Measurements from ENCODE around the gene RAPGEF5. TPM values are rescaled to one million over a fixed set of nuclear protein-coding genes. Genes with fewer than 3 reads are reported as not detected.

Gene RAPGEF5
- total RNA-seq, 1 donor: 1.5 TPM

- TF ChIP-seq, protein P1, sequence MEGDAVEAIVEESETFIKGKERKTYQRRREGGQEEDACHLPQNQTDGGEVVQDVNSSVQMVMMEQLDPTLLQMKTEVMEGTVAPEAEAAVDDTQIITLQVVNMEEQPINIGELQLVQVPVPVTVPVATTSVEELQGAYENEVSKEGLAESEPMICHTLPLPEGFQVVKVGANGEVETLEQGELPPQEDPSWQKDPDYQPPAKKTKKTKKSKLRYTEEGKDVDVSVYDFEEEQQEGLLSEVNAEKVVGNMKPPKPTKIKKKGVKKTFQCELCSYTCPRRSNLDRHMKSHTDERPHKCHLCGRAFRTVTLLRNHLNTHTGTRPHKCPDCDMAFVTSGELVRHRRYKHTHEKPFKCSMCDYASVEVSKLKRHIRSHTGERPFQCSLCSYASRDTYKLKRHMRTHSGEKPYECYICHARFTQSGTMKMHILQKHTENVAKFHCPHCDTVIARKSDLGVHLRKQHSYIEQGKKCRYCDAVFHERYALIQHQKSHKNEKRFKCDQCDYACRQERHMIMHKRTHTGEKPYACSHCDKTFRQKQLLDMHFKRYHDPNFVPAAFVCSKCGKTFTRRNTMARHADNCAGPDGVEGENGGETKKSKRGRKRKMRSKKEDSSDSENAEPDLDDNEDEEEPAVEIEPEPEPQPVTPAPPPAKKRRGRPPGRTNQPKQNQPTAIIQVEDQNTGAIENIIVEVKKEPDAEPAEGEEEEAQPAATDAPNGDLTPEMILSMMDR (IDR thresholded peaks at IDR 0.05; ENCODE audit: insufficient read depth, low read length): no peak
- no peak for DNase-seq (ENCODE audit: low read depth)
- H3K4me3 ChIP-seq (ENCODE audit: low read depth, low read length): no peak overlapping the region
Measured at GRCh38 chr7:22255342-22255741, 101.6 kb downstream of the RAPGEF5 start.

- TF ChIP-seq, protein P1 (IDR thresholded peaks at IDR 0.05; ENCODE audit: insufficient read depth, low read length): no peak
- no peak for DNase-seq (ENCODE audit: low read depth)
- H3K4me3 ChIP-seq (ENCODE audit: low read depth, low read length): no peak overlapping the region
Measured at GRCh38 chr7:22252936-22253536, 103.9 kb downstream of the RAPGEF5 start.

- DNase-seq (ENCODE audit: low read depth): no peak
- TF ChIP-seq, protein P1 (IDR thresholded peaks at IDR 0.05; ENCODE audit: insufficient read depth, low read length): no peak
- H3K4me3 ChIP-seq (ENCODE audit: low read depth, low read length): no peak overlapping the region
Measured at GRCh38 chr7:22252016-22252415, 104.9 kb downstream of the RAPGEF5 start.

DNA sequence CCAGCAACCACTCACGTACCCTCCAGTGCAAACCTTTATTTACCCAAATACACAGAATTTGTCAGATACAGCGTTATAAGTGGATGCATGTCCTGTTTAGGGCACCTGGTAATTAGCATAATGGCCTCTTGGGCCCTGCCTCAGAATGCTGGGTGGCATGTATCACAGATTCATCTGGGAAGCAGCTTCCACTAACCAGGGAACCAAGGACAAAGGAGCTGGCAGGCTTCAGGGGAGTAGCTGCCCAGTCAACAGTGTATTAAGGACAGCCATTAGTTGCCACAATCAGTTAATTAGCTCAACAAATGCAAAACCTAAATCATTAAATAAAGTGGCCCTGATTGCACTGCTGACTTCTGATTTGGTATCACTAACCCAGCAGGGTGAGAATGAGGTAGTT lies 105.7 kb downstream of the RAPGEF5 start:
- no peak overlapping the region for H3K4me3 ChIP-seq (ENCODE audit: low read depth, low read length)
- DNase-seq (ENCODE audit: low read depth): no peak
- TF ChIP-seq, protein P1 (IDR thresholded peaks at IDR 0.05; ENCODE audit: insufficient read depth, low read length): no peak

GRCh38 chr7:22250390-22250789 lies 106.6 kb downstream of the RAPGEF5 start:
- DNase-seq (ENCODE audit: low read depth): no peak
- H3K4me3 ChIP-seq (ENCODE audit: low read depth, low read length): no peak overlapping the region
- TF ChIP-seq, protein P1 (IDR thresholded peaks at IDR 0.05; ENCODE audit: insufficient read depth, low read length): no peak

DNA sequence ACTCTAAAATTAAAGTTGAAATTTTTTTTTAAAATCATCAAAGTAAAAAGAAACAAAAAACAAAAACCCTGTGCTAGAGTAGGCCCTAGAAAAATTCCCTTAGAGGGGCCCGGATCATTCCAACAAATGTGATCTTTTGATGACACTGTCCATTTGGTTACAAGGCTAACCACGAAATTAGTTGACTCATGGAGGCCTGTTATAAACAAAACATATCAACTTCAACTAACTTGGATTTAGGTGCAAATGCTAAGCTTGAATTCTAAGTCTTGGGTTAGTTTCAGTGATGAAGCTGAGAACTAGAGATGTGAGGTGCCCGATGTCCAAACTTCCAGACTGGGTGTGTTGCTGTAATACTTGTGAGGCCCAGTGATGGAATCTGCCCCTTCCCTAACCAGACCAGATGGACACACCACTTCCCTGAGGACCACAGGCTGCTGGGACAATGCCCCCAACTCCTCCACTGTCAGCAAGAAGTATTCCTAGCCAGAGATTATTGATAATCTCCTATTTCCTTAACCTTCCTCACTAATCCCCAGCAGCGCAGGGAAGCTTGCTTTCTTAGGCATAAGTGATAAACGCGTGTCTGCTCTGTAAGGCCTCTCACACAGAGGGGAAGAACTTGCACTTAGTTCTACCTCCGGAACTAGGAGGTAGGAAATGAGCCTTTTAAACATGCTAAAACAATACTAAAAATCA lies 108.7 kb downstream of the RAPGEF5 start:
- DNase-seq (ENCODE audit: low read depth): no peak
- H3K4me3 ChIP-seq (ENCODE audit: low read depth, low read length): no peak overlapping the region
- TF ChIP-seq, protein P1 (IDR thresholded peaks at IDR 0.05; ENCODE audit: insufficient read depth, low read length): no peak
